GM12874 (cell line): Measurements from ENCODE around the gene CNIH3.

ENCODE experiments used
- CTCF ChIP-seq: IDR thresholded peaks from 2 replicates; pipeline ENCODE4 v1.5.1; 2011; ENCODE audit warnings: low read depth, mild to moderate bottlenecking, control low read depth, low read length, moderate library complexity; ENCODE audit not compliant: insufficient read depth

CNIH3 gene

GRCh38 chr1:224666913-224667312, 50.8 kb downstream of the CNIH3 start:
- TF ChIP-seq CTCF, result no peak

GRCh38 chr1:224668984-224669383, 52.9 kb downstream of the CNIH3 start:
- TF ChIP-seq CTCF, result no peak

GRCh38 chr1:224669403-224669802, 53.3 kb downstream of the CNIH3 start:
- TF ChIP-seq CTCF, result no peak

GRCh38 chr1:224670506-224670905, 54.4 kb downstream of the CNIH3 start:
- TF ChIP-seq CTCF, result no peak

- no peak for TF ChIP-seq CTCF
These were observed 55.0 kb downstream of the CNIH3 start for GRCh38 chr1:224671076-224671475.

GRCh38 chr1:224673141-224673540, 57.0 kb downstream of the CNIH3 start:
- no peak for TF ChIP-seq CTCF

- TF ChIP-seq CTCF, result no peak
These were observed 59.5 kb downstream of the CNIH3 start for GRCh38 chr1:224675590-224675989.

- no peak for TF ChIP-seq CTCF
These were observed 60.4 kb downstream of the CNIH3 start for GRCh38 chr1:224676551-224676950.
